Stomach smooth muscle (tissue), 2 donors: ENCODE measurements around the gene MAB21L3.

Source experiments
- H3K27ac ChIP-seq: one replicate; pipeline ENCODE4 v1.7.0; 2013; ENCODE audit warnings: mild to moderate bottlenecking, low read length, inconsistent platforms
- H3K27me3 ChIP-seq, 2 donors: one replicate each; pipeline ENCODE4 v1.7.0; 2013; ENCODE audit warnings: low read length in 2 of 2; ENCODE audit not compliant: insufficient read depth in 2 of 2, control insufficient read depth in 1 of 2
- H3K36me3 ChIP-seq, 2 donors: one replicate each; pipeline ENCODE4 v1.7.0; 2013; ENCODE audit warnings: low read length in 2 of 2; ENCODE audit not compliant: control insufficient read depth in 2 of 2, insufficient read depth in 2 of 2
- H3K4me1 ChIP-seq: one replicate; pipeline ENCODE4 v1.7.0; 2013; ENCODE audit warnings: low read length; ENCODE audit not compliant: control insufficient read depth, insufficient read depth
- H3K4me3 ChIP-seq, 2 donors: one replicate each; pipeline ENCODE4 v1.7.0; 2013; ENCODE audit warnings: low read length in 2 of 2
- H3K9ac ChIP-seq, 2 donors: one replicate each; pipeline ENCODE4 v1.7.0; 2013; ENCODE audit warnings: low read length in 2 of 2, mild to moderate bottlenecking in 1 of 2
- H3K9me3 ChIP-seq, 2 donors: one replicate each; pipeline ENCODE4 v1.7.0; 2013; ENCODE audit warnings: low read length in 2 of 2; ENCODE audit not compliant: control insufficient read depth in 2 of 2
- donor health status: healthy.
- donor health status: Pancreatic carcinoma.

Gene MAB21L3

DNA sequence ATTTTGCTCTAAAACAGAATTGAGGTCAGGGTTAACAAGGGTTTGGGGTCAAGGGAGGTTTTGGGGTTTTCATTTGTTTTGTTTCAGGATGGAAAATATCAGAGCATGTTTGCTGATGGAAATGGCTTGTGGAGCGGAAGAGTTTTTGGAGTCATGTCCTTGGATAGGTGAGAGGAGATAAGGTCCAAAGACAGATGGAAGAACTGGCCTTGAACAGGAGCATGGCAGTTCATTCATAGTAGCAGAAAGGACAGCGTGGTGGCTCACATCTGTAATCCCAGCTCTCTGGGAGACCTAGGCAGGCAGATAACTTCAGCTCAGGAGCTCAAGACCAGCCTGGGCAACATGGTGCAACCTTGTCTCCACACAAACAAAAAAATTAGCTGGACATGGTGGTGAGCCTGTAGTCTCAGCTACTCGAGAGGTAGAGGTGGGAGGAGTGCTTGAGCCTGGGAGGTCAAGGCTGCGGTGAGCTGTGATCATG lies 65.1 kb downstream of the MAB21L3 start:
- no peaks in the 10 kb centered on the region for H3K9me3 ChIP-seq
- H3K4me3 ChIP-seq, result no peak overlapping the region
- no peaks in the 10 kb centered on the region for H3K36me3 ChIP-seq
- no peak overlapping the region for H3K27ac ChIP-seq
- peaks cover 0 to 5% of the 10 kb centered on the region in 2 donors for H3K27me3 ChIP-seq
- no peaks in the 10 kb centered on the region for H3K4me1 ChIP-seq
- no peak overlapping the region for H3K9ac ChIP-seq

- no peak overlapping the region for H3K4me3 ChIP-seq
- no peak overlapping the region for H3K9ac ChIP-seq
- no peaks in the 10 kb centered on the region for H3K4me1 ChIP-seq
- H3K9me3 ChIP-seq, result no peaks in the 10 kb centered on the region
- H3K27me3 ChIP-seq, result peaks cover 0 to 5% of the 10 kb centered on the region in 2 donors
- H3K36me3 ChIP-seq, result no peaks in the 10 kb centered on the region
- H3K27ac ChIP-seq, result no peak overlapping the region
Observed at GRCh38 chr1:116177861-116178260, 66.7 kb downstream of the MAB21L3 start.

DNA sequence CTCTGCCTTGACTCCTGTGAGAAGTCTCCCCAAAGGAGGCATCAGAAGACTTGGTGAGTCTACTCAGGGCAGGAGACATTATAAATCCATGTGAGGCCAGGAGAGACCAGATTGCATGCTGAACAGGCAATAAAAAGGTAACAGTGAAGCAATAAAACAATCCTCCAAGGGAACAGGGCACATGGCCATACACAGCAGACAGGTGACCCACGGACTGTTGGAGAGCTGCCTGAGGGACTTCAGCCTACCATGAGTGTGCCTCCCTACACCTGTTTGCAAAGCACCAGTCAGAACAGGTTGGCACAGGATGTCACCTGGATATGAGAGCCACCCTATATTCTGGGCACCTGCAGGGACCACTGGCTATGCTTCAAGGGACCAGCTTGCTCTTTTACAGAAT lies 67.6 kb downstream of the MAB21L3 start:
- Histone ChIP-seq H3K4me1 (no peaks in the 10 kb centered on the region), H3K9me3 (no peaks in the 10 kb centered on the region), H3K4me3 (no peak overlapping the region), H3K36me3 (no peaks in the 10 kb centered on the region), H3K27ac (no peak overlapping the region), H3K9ac (no peak overlapping the region), H3K27me3 (peaks cover 1 to 2% of the 10 kb centered on the region in 2 donors)

DNA sequence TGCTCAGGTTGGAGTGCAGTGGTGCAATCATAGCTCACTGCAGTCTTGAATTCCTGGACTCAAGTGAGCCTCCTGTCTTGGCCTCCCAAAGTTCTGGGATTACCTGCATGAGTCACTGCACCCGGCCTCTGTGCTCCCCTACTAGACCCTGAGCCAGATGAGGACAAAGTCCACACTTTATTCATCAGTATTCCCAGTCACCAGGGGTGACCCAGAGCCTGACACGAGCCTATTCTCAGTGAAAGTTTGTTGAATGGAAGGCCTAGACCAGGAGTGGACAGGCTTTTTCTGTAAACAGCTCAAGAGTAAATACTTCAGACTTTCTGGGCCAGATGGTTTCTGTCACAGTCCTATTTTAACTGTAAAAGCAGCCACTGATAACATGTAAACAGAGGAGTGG lies 68.2 kb downstream of the MAB21L3 start:
- Histone ChIP-seq H3K36me3 (no peaks in the 10 kb centered on the region), H3K27ac (no peak overlapping the region), H3K4me1 (no peaks in the 10 kb centered on the region), H3K27me3 (peaks cover 2% of the 10 kb centered on the region in 2 donors), H3K9me3 (no peaks in the 10 kb centered on the region), H3K4me3 (no peak overlapping the region), H3K9ac (no peak overlapping the region)

- Histone ChIP-seq H3K4me3 (no peak overlapping the region), H3K4me1 (no peaks in the 10 kb centered on the region), H3K9ac (no peak overlapping the region), H3K36me3 (no peaks in the 10 kb centered on the region), H3K27me3 (peaks cover 2% of the 10 kb centered on the region in 2 donors), H3K27ac (no peak overlapping the region), H3K9me3 (no peaks in the 10 kb centered on the region)
Observed at GRCh38 chr1:116179964-116180363, 68.8 kb downstream of the MAB21L3 start.

DNA sequence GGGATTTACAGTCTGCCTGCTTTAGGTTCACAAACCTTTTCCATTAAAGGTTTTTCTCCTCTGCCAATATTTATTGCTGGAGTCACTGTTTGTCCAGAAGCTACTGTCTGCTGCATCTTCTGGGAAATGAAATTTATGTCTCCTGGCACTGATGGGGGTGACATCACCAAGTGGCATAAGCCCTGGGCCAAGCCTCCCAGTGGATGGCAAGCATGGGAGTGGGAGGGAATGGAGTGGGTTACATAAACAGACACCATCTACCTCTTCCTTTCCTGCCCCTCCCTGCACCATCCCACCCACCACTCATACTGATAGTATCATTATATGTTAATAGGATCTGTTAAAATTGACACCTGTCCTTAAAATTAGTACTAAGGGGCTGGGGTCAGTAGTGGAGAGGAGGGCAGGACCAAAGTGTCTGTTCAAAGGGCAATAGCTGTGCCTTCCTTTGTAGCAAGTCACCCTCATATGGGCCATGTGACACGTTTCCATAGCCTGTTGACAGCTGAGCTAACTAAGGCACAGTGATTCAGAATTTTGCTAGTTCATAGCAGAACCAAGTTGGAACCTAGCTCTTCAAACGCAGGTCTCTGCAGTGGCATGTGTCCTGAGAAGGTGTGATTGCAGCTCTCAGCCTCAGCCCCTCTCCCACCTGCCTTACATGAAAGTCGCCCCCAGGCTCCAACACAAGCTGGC lies 71.0 kb downstream of the MAB21L3 start:
- H3K27me3 ChIP-seq, result peaks cover 0 to 2% of the 10 kb centered on the region in 2 donors
- H3K4me1 ChIP-seq, result no peaks in the 10 kb centered on the region
- H3K27ac ChIP-seq, result no peak overlapping the region

More for the DNA sequence above, 71.0 kb downstream of the MAB21L3 start:
- no peak overlapping the region for H3K9ac ChIP-seq
- H3K9me3 ChIP-seq, result no peaks in the 10 kb centered on the region
- no peak overlapping the region for H3K4me3 ChIP-seq
- H3K36me3 ChIP-seq, result no peaks in the 10 kb centered on the region
